K562 (cell line): Measurements from ENCODE around the gene TTYH2. TPM values are rescaled to one million over a fixed set of nuclear protein-coding genes. Genes with fewer than 3 reads are reported as not detected.
A peak's percentile ranks its signal among the peaks of the same experiment; 100 is the strongest.

Experiments used
- ATAC-seq: fragments of 200-7000 bp; cut with Tn5 transposase; 3 replicates; pipeline ENCODE4 v1.9.1; 2020; ENCODE audit warnings: moderate library complexity
- BruUV-seq: library from RNA; stranded (reverse); fragments of 400-500 nt; replicated peaks from 2 replicates; lab custom pipeline; 2021; lab: Mats Ljungman, UMichigan
- CTCF ChIA-PET: fragments of 300-600 bp; formaldehyde crosslinking; extraction: SDS; loops from one replicate; lab custom pipeline; 2021; ENCODE audit warnings: low intra/inter-chr PET ratio; lab: Yijun Ruan, JAX
- POLR2A ChIA-PET: fragments of 300-600, 350-650 bp; sonication (Branson Sonifier 250); formaldehyde crosslinking; extraction: SDS; loops from one replicate; lab custom pipeline; 2021; ENCODE audit warnings: antibody characterized with exemption, inconsistent platforms; lab: Yijun Ruan, JAX
- DNase-seq, 4 experiments: peaks; one replicate each; pipeline versions ENCODE4 v3.0.0 to v3.0.0-alpha.2; 2011 to 2018; ENCODE audit warnings: low spot score in 3 of 4, mixed read lengths in 3 of 4; ENCODE audit errors: extremely low read depth in 1 of 4
- FAIRE-seq: peaks from 2 replicates; lab custom pipeline; 2011; peaks lifted over from hg19 to GRCh38; lab: Jason Lieb, UNC
- H2AFZ ChIP-seq: 2 replicates; pipeline ENCODE4 v1.6.0; 2011; ENCODE audit warnings: low read depth, low read length, control low read depth, inconsistent platforms
- H3K27ac ChIP-seq: fragments of 200-600 bp; 3 replicates; pipeline ENCODE4 v1.8.0; 2011; ENCODE audit warnings: low read depth, mild to moderate bottlenecking, control low read depth, inconsistent platforms, low read length, moderate library complexity, mixed read lengths; ENCODE audit errors: extremely low read depth
- H3K27me3 ChIP-seq, 2 experiments: fragments of 300-600 bp in 1 of 2; 2 replicates in 1 of 2; 3 replicates in 1 of 2; pipeline versions ENCODE4 v1.6.0 to v1.8.0; 2011; ENCODE audit warnings: inconsistent platforms in 2 of 2, low read length in 2 of 2, mild to moderate bottlenecking in 1 of 2, mixed read lengths in 1 of 2, moderate library complexity in 1 of 2; ENCODE audit not compliant: control insufficient read depth in 2 of 2, insufficient read depth in 2 of 2
- H3K36me3 ChIP-seq: fragments of 300-600 bp; 3 replicates; pipeline ENCODE4 v1.8.0; 2011; ENCODE audit warnings: mild to moderate bottlenecking, low read length, inconsistent platforms; ENCODE audit not compliant: control insufficient read depth, insufficient read depth
- H3K4me1 ChIP-seq, 2 experiments: fragments of 200-600 bp in 1 of 2; replicated peaks in 1 of 2; 2 replicates in 1 of 2; 3 replicates in 1 of 2; pipeline versions ENCODE4 v1.5.1 to v1.8.0; 2011; ENCODE audit warnings: inconsistent platforms in 2 of 2, low read length in 2 of 2, mild to moderate bottlenecking in 1 of 2, mixed read lengths in 1 of 2, moderate library complexity in 1 of 2; ENCODE audit not compliant: control insufficient read depth in 2 of 2, insufficient read depth in 2 of 2
- H3K4me2 ChIP-seq: 2 replicates; pipeline ENCODE4 v1.6.1; 2011; ENCODE audit warnings: low read length, control low read depth, inconsistent platforms, mixed read lengths; ENCODE audit not compliant: insufficient read depth
- H3K4me3 ChIP-seq: fragments of 200-600 bp; sonication (generic), shearing (Covaris generic); 2 replicates; pipeline ENCODE4 v1.5.1; 2016; ENCODE audit warnings: control low read depth, inconsistent platforms
- H3K79me2 ChIP-seq: fragments of 200-600 bp; 3 replicates; pipeline ENCODE4 v1.8.0; 2011; ENCODE audit warnings: low read length, inconsistent platforms; ENCODE audit not compliant: control insufficient read depth, insufficient read depth
- H3K9ac ChIP-seq, 2 experiments: 2 replicates each; pipeline versions ENCODE4 v1.6.0 to v1.6.1; 2011; ENCODE audit warnings: low read depth in 2 of 2, low read length in 2 of 2, control low read depth in 1 of 2, inconsistent platforms in 1 of 2, mild to moderate bottlenecking in 1 of 2, mixed read lengths in 1 of 2; ENCODE audit not compliant: insufficient read depth in 1 of 2
- H3K9me1 ChIP-seq: one replicate; pipeline ENCODE4 v1.6.0; 2011; ENCODE audit warnings: inconsistent platforms, mild to moderate bottlenecking, low read length, moderate library complexity; ENCODE audit not compliant: control insufficient read depth, insufficient read depth
- H3K9me3 ChIP-seq: replicated peaks from 2 replicates; pipeline ENCODE4 v1.5.1; 2011; ENCODE audit warnings: low read depth, low read length, inconsistent platforms; ENCODE audit not compliant: control insufficient read depth, insufficient read depth
- H4K20me1 ChIP-seq: replicated peaks from 2 replicates; pipeline ENCODE4 v1.6.1; 2011; ENCODE audit warnings: low read length, inconsistent platforms, mixed read lengths; ENCODE audit not compliant: control insufficient read depth, insufficient read depth
- ARID1B ChIP-seq: fragments of 450-650 bp; IDR thresholded peaks from 2 replicates; pipeline ENCODE4 v1.6.1; 2016; ENCODE audit warnings: antibody characterized with exemption, mild to moderate bottlenecking, inconsistent platforms
- BCL6 ChIP-seq: fragments of 250-450 bp; sonication (Bioruptor Pico); IDR thresholded peaks from 2 replicates; pipeline ENCODE4 v1.4.0; 2020
- BDP1 ChIP-seq: IDR thresholded peaks from 3 replicates; pipeline ENCODE4 v1.6.1; 2011; ENCODE audit not compliant: insufficient read length, insufficient read depth
- ESRRA ChIP-seq: fragments of 450-650 bp; IDR thresholded peaks from 2 replicates; pipeline ENCODE4 v1.6.1; 2014; ENCODE audit warnings: low read depth, mild to moderate bottlenecking, moderate library complexity, borderline replicate concordance
- HDAC3 ChIP-seq: fragments of 450-650 bp; IDR thresholded peaks from 2 replicates; pipeline ENCODE4 v1.6.1; 2018; ENCODE audit warnings: borderline replicate concordance, mild to moderate bottlenecking, moderate library complexity; ENCODE audit not compliant: partially characterized antibody
- HMGXB4 ChIP-seq: sonication (generic); formaldehyde crosslinking; IDR thresholded peaks from 2 replicates; pipeline ENCODE4 v1.8.1; 2023; ENCODE audit warnings: mild to moderate bottlenecking, missing genetic modification reagents
- JUNB ChIP-seq: fragments of 450-650 bp; formaldehyde crosslinking; conservative IDR thresholded peaks from 2 replicates; pipeline ENCODE4 v1.4.0; 2020; ENCODE audit warnings: mild to moderate bottlenecking
- L3MBTL2 ChIP-seq: fragments of 450-650 bp; IDR thresholded peaks from 2 replicates; pipeline ENCODE4 v1.6.1; 2016; ENCODE audit warnings: mild to moderate bottlenecking, moderate library complexity
- NR1H2 ChIP-seq: sonication (generic); formaldehyde crosslinking; IDR thresholded peaks from 2 replicates; pipeline ENCODE4 v1.4.0; 2020; ENCODE audit warnings: mild to moderate bottlenecking, missing genetic modification reagents
- ZNF354B ChIP-seq: fragments of 250-450 bp; sonication (Bioruptor Pico); IDR thresholded peaks from 2 replicates; pipeline ENCODE4 v1.4.0; 2020
- WGBS: fragments of 100-300 bp; shearing (Covaris generic); methylation state at CpG from one replicate; pipeline ENCODE4 v1.1.6; 2016; ENCODE audit warnings: low coverage, mixed read lengths; ENCODE audit not compliant: insufficient coverage; ENCODE audit errors: missing lambda C conversion rate; 5-methylcytosine and 5-hydroxymethylcytosine counted together
- in situ Hi-C: fragments of 300-500 bp; cut with MboI; formaldehyde crosslinking; loops from 4 replicates; pipeline ENCODE4 v1.15.0; 2018; ENCODE audit warnings: inconsistent platforms, mixed read lengths
- intact Hi-C: fragments of 100-400 bp; cut with micrococcal nuclease; formaldehyde crosslinking; loops from 2 replicates; pipeline ENCODE4 v1.14.2; 2022
- polyA plus RNA-seq, 8 experiments: library from polyadenylated mRNA; depleted of rRNA in 4 of 8; stranded (reverse) in 5 of 8; unstranded in 3 of 8; fragments of >200 nt; fragmentation: Nextera tagmentation in 2 of 8; fragmentation: Illumina TruSeq in 1 of 8; extraction: Ambion mirVana in 2 of 8; extraction: Trizol in 1 of 8; gene quantifications; 2 replicates each; pipeline versions ENCODE4 v1.2.1 to v1.2.3, GENCODE V29; 2011 to 2014; ENCODE audit warnings: inconsistent platforms in 1 of 8, missing spikeins in 1 of 8
- total RNA-seq, 7 experiments: library from RNA; depleted of rRNA in 6 of 7; stranded (reverse); fragments of >200 nt in 6 of 7; fragmentation: Illumina TruSeq in 2 of 7; extraction: Trizol in 2 of 7; gene quantifications; 2 replicates each; pipeline versions ENCODE4 v1.2.1 to v1.2.3, GENCODE V29; 2011 to 2021; ENCODE audit warnings: low replicate concordance in 1 of 7

The TTYH2 gene
- total and polyA plus RNA-seq, 9 of the 15 experiments (the other 6 are each of a cell fraction or from before 2014, with no cell fraction given): 0.03 to 2.0 (median 0.91) TPM

GRCh38 chr17:74276051-74276476 lies 62.7 kb downstream of the TTYH2 start:
- Histone ChIP-seq H4K20me1 (peaks cover 4% of the 10 kb centered on the region; the same call in 1 of the 2 replicates), H3K9me3 (no peaks in the 10 kb centered on the region), H3K27ac (no peak overlapping the region), H3K36me3 (no peaks in the 10 kb centered on the region), H3K27me3 (peaks cover 27 to 51% of the 10 kb centered on the region in 2 experiments), H3K4me2 (no peak overlapping the region), H2AFZ (no peak overlapping the region), H3K79me2 (no peaks in the 10 kb centered on the region), H3K9ac (peak overlapping the region in 1 of 2 experiments; percentile 16; a peak in 1 of 4 replicates), H3K4me1 (peaks cover 2 to 10% of the 10 kb centered on the region in 2 experiments; a peak in 3 of 5 replicates), H3K4me3 (no peak overlapping the region), H3K9me1 (no peaks in the 10 kb centered on the region)
- WGBS: 9% methylated on average over 11 of the region's 12 CpGs
- intact Hi-C loops (no loop called here), in situ Hi-C loops (no loop called here)
- DNase-seq: no peak
- ChIA-PET CTCF (no interaction called here), POLR2A (interaction anchor here (0.8 kb wide), 1 partner anchor 13 kb away, joined by 3 read pairs; no protein-coding TSS in a partner anchor)
- TF ChIP-seq HMGXB4 (CRISPR knock-in tag) (no peak), NR1H2 (CRISPR knock-in tag) (no peak), HDAC3 (no peak), BCL6 (CRISPR knock-in tag) (no peak), ESRRA (no peak), ZNF354B (CRISPR knock-in tag) (no peak), JUNB (CRISPR knock-in tag) (no peak), BDP1 (no peak), L3MBTL2 (no peak), ARID1B (no peak)
- BruUV-seq: no TSS peak
- ATAC-seq: no peak
- FAIRE-seq: no peak
